Hypothalamus (tissue), 51 donors: ENCODE results near the gene MPST.

ENCODE experiments used
- DNase-seq, 51 donors: peaks; one replicate each; lab custom pipeline; 2025; lab: John Stamatoyannopoulos, UW

Gene MPST

GRCh38 chr22:37043209-37043827 lies 23.8 kb downstream of the MPST start:
- DNase-seq = no peak

DNA sequence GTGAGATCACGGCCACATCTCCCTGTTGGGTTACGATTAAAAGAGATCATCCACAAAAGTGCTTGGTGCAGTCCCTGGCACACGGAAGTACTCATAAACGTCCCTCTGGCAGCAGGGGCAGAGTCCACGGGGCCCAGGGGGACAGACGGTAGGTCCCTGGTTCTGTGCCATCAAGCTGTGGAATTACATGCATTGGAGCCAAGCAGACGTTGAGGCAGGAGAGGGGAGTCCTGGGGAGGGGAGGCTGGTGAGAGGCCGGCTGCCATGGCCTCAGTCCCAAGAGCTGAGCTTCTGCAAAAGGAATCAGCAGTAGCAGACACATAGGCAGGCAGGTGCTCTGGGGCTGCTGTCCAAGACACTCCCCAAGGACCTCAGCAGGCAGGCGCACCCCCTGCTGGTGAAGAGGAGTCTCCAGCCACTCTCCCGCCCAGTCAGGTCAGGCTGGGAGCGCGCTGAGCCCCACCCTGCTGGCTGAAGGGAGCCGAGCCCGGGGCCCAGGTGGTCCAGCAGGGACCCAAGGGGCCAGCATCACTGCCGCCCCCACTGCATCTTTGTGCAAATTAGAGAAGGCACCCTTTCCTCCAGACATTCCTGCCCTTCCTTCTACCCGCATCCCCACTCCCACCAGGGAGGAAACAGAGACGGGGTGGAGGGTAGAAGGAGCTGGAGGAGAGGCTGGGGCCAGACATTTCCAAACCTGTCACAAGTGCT lies 24.4 kb downstream of the MPST start:
- DNase-seq = peak in 2 of 51 donors; percentile 6 to 9

DNA sequence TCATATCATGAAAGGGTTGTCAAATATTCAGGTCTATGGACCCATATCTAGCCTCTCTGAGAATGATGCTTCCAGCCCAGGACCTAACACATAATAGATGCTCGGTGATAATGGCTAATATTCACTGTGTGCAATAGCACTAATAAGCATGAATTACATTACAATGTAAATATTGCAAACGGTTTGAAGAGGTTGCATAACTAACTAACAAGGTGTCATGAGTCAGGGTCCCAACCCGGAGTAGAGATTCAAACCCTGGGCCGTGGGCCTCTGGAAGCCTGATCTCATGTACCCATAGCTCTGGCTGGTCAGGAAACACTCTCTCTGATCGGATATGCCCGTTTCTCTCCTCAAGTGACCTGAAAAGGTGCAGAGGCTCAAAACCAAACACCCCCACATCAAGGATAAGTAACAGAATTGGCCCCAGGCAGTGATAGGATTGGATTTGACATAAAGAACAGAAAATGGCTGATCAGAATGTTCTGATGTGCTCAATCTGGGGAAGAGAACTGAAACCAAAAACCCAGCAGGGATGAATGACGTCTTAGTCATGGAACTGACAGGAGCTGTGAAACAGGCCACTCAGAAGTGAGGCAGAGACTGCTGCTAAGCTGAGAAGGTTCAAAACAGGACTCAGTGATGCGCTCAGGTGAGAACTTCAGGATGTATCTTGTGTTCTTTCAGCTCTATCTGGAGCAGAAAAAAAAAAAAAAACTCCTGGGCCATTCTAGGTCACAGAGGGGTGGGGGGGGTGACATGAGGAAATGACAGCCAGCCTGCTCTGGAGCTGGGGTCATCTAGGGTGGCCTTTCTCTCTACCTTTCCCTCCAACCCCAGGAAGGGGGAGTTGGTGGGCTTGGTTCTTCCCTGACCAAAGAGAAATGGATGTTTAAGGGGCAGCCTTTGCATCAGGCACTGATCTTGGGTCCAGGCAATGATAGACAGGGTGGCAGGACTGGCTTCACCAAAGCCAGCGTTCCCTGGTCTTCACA lies 25.4 kb downstream of the MPST start:
- no peak for DNase-seq

GRCh38 chr22:37045958-37046357 lies 26.4 kb downstream of the MPST start:
- DNase-seq = no peak

GRCh38 chr22:37046589-37046988 lies 27.0 kb downstream of the MPST start:
- DNase-seq = no peak

DNA sequence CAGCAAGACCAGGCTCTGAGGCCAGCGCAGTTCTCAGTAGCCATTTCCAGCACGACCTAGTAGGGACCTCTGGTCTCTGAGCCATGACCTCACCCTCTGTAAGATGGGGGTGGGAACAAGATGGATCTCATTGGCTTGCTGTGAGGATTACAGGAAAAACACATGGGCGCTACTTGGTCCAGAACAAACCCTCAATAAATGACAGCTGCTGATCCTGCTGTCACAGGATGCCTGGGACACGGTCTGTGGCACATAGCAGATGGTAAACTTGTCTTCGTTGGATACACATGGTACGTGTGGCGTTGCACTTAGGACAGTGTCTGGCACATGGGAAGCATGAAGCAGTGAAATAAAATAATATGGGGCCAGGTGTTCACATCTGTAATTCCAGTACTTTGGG lies 27.5 kb downstream of the MPST start:
- no peak for DNase-seq

- no peak for DNase-seq
Observed at GRCh38 chr22:37048133-37048532, 28.6 kb downstream of the MPST start.

- no peak for DNase-seq
Observed at GRCh38 chr22:37049224-37049623, 29.7 kb downstream of the MPST start.

DNA sequence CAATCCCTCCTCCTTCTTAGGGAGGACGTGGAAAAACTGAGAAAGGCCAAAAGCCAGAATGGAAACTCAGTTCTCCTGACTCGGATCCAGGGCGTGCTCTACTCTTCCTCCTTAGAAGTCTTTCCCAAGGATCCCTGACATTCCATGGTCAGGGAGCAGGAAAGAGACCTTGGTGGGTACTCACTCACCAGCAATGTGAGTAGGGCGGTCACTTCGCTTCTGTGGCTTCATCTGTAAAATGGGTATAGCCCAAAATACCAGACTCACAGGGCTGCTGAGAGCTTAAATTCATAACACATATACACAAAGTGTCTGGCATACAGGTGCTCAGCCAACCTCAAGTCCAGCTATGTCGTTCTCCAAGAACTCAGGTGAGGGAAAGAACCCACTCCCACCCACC lies 31.4 kb downstream of the MPST start:
- no peak for DNase-seq

DNA sequence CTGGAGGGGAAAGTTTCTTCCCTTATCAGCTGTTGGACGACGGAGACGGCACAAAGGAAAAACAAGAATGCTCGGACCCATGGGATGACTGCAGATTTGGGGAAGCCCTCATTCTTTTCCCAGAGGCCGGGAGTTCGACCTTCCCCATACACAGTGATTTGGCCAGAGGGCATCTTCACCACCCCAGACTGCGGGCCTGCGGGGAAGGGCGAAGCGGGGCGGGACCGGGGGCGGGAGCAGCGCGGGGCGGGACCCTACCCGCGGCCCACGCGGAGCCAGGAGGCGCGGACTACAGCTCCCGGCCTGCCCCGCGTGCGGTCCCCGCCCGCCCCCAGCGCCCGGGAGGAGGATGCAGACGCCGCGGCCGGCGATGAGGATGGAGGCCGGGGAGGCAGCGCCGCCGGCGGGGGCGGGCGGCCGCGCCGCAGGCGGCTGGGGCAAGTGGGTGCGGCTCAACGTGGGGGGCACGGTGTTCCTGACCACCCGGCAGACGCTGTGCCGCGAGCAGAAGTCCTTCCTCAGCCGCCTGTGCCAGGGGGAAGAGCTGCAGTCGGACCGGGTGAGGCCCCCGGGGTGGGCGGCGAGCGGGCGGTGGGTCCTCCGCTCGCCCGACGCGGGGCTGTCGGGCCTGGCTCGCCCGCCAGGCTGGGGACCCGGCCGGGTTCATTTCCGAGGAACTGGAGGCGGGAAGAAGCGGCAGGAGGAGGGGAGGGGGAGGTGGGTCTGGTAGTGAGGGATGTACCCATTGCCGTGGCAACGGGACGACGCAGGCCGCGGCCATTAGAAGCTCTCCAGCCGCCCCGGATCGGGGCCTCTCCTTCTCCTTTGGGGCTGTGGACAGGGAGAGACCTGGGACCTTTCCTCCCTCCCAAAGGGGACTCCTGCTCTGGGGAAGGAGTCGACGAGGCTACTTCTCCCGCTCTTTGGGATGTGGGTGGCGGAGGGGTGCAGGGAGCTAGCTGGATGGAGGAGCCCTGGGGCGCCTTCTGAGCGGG lies 32.1 kb downstream of the MPST start, which contains the start of gene KCTD17:
Gene KCTD17, plus strand, starts transcription at position 352 of the 995 bp plus-strand sequence. Its CDS starts 19 bp downstream, at position 371.
- peak in 46 of 51 donors; percentile 11 to 80 (median 45) for DNase-seq

DNA sequence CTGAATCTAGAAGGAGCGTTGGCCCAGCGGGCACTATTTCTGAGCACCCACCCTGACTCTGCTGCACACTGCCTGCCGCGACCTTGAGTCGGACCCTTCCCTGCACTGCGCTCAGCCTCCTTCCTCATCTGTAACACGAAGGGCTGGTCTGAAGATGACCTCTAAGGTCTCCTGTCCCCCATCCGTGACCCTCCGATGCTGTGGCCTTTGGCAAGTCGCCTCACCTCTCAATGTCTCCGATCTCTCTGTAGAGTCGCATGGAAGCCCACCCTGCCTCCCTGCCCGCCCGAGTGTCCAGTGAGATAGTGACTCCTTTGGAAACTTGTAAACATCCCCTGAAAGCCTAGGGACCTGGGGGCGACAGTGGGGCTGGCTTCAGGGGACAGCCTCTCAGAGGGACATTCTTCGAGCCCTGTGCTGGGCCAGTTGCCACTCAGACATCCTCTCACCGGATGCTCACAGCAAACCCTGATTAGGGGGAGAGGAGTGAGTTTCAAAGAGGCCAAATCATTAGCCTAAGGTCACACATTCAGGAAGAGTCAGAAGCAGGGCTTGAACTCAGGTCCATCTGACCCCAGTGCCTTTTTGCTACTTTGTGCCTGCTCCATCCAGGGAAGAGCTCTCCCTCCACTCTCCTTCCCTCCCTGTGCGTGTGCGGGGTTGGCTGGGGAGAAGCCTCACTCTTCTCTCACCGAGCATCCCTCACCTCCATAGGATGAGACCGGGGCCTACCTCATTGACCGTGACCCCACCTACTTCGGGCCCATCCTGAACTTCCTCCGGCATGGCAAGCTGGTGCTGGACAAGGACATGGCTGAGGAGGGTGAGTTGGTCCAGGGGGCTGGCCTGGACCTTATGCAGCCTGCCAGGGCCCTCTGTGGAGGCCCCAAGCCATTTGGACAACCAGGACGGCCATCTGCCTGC lies 33.1 kb downstream of the MPST start:
- no peak for DNase-seq

DNA sequence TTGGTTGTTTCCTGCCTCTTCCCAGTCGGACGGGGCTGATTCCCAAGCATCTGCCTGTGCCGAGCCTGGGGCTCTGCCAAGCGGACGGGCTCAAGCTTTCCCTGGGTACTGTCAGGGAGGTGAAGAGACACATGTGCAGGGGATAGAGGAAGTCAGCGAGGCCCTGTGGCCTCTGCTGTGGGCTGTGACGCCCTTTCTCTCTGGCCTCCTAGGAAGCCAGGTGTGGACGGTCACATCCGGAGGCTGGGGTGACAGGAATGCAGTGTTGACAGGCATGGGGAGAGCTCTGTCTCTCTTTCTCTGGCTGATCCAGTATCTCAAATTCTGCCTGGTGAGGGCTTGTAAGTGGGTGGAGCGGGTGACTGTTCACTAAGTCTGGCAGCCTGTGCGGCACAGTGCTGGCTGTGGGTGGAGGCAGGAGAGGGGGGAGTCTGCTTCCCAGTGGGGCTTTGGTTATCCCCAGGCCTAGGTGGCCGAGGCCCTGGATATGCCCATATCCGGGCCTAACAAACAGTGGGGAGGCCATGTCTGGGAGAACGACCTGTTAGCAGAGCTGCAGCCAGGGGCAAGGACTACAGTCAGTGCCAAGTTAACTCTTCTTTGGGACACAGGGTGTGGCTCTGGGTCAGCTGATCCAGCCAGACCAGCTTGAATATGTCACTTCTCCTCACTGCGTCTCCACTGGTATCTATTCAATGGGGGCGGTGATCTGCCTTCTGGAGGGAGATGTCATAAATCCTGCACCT lies 33.9 kb downstream of the MPST start:
- peak in 2 of 51 donors; percentile 9 to 52 for DNase-seq

DNA sequence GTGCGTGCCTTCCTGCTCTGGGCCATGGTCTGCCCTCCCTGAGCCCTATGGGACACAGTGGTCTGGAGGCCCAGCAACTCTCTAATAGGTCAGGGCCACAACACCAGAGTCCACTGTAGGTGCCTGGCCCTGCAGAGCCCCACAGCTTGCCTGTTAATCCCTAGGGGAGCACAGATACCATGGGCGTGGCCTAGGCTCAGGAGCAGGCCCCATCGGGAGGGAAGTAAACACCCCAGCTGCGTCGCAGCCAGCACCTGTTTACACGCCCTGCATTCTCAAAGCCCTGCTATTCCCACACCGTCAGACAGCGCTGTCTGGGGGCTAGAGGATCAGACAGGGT lies 34.5 kb downstream of the MPST start:
- DNase-seq = no peak

GRCh38 chr22:37054600-37055365 lies 35.2 kb downstream of the MPST start:
- no peak for DNase-seq

GRCh38 chr22:37056246-37056645 lies 36.7 kb downstream of the MPST start:
- DNase-seq = no peak

- no peak for DNase-seq
Observed at GRCh38 chr22:37057226-37057625, 37.7 kb downstream of the MPST start.

DNA sequence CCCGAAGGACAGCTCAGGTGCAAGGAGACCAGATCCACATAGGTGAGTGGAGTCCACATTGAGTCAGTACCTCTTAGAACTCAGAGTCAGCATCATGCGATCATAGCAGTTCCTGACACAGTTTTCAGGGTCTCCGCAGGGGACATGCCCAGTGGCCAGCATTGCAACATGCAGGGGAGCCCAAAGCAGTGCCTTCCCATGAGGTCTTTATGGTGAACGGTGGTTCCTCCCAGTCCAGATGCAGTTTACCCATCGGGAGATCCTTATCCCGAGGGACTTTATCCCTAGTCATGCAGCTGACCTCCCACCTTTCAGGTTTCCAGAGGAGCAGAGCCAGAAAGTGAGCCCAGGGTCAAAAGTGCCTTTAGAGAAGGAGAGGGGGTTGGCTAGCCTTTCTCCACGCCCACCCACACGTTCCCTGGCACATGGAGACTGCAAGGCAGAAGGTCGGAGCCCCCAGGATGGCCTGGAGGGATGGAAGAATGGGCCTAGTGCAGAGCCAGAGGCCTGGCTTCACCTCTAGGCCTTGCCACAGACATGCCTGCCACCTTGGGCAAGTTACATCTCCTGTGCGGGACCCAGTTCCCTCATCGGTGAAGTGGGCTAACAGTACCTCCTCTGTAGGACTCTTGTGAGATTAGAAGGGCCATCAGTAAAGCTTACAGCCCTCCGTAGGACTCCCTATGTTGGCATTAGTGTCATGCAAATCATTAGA lies 38.4 kb downstream of the MPST start:
- no peak for DNase-seq
